Gastroesophageal sphincter (tissue), 3 donors: ENCODE measurements around the gene ZNF425.

Experiments used
- EP300 ChIP-seq: sonication (generic); formaldehyde crosslinking; IDR thresholded peaks from one replicate; pipeline ENCODE4 v1.6.1; 2017; ENCODE audit warnings: antibody characterized with exemption, mild to moderate bottlenecking
- POLR2A ChIP-seq, 2 donors: fragments of 450-650 bp; IDR thresholded peaks; one replicate each; pipeline ENCODE4 v1.6.1; 2017; ENCODE audit warnings: antibody characterized with exemption in 2 of 2, mild to moderate bottlenecking in 2 of 2, moderate library complexity in 1 of 2
- POLR2AphosphoS5 ChIP-seq: sonication (generic); formaldehyde crosslinking; IDR thresholded peaks from one replicate; pipeline ENCODE4 v1.6.1; 2017; ENCODE audit warnings: antibody characterized with exemption
- TF ChIP-seq, protein P1 (sequence below), 4 experiments: fragments of 200-600 bp in 2 of 4; fragments of 450-650 bp in 2 of 4; sonication (generic) in 1 of 4; IDR thresholded peaks; one replicate each; pipeline ENCODE4 v1.5.1; 2017 to 2019; ENCODE audit warnings: antibody characterized with exemption in 4 of 4, mild to moderate bottlenecking in 2 of 4, moderate library complexity in 2 of 4

DNA sequence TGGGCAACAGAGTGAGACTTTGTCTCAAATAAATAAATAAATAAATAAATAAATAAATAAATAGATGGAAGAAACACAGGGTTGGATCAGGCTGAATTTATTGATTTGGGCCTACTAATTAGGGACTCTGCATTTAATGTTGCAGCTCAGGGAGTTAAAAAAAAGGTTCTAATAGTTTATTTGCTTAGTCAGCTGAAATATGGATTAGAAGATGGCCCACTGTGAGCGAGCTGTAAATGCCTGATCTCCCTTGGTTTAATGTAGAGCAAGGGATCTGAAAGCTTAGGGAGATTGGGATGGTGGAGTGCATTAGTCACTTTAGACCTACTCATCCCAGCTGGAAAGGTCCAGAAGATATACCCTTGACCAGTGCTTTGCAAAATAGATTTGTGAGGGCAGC, 72.7 kb downstream of the ZNF425 start:
- TF ChIP-seq, protein P1, sequence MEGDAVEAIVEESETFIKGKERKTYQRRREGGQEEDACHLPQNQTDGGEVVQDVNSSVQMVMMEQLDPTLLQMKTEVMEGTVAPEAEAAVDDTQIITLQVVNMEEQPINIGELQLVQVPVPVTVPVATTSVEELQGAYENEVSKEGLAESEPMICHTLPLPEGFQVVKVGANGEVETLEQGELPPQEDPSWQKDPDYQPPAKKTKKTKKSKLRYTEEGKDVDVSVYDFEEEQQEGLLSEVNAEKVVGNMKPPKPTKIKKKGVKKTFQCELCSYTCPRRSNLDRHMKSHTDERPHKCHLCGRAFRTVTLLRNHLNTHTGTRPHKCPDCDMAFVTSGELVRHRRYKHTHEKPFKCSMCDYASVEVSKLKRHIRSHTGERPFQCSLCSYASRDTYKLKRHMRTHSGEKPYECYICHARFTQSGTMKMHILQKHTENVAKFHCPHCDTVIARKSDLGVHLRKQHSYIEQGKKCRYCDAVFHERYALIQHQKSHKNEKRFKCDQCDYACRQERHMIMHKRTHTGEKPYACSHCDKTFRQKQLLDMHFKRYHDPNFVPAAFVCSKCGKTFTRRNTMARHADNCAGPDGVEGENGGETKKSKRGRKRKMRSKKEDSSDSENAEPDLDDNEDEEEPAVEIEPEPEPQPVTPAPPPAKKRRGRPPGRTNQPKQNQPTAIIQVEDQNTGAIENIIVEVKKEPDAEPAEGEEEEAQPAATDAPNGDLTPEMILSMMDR (IDR thresholded peaks at IDR 0.05), result no peak
- TF ChIP-seq POLR2A (IDR thresholded peaks at IDR 0.05), result no peak
- TF ChIP-seq EP300, result no peak
- no peak for TF ChIP-seq POLR2AphosphoS5
